Tibial artery (tissue), 4 donors: ENCODE measurements around the gene KRT3.

Experiments used
- DNase-seq, 2 donors: peaks; one replicate each; pipeline ENCODE4 v3.0.0-alpha.2; 2019
- H3K27ac ChIP-seq, 2 donors: fragments of 200-600 bp; sonication (generic) in 1 of 2; 1 replicate in 1 of 2; 2 replicates in 1 of 2; pipeline ENCODE4 v1.5.1; 2018 to 2019; ENCODE audit warnings: mild to moderate bottlenecking in 1 of 2
- H3K27me3 ChIP-seq, 2 donors: fragments of 200-600 bp; sonication (generic) in 1 of 2; one replicate each; pipeline versions ENCODE4 v1.5.1 to v1.6.0; 2016 to 2019
- H3K36me3 ChIP-seq, 3 donors: fragments of 200-600 bp; sonication (generic) in 2 of 3; one replicate each; pipeline ENCODE4 v1.5.1; 2016 to 2019; ENCODE audit warnings: mild to moderate bottlenecking in 2 of 3
- H3K4me1 ChIP-seq, 4 donors: fragments of 200-600 bp; sonication (generic) in 2 of 4; 1 replicate in 3 of 4; 2 replicates in 1 of 4; pipeline ENCODE4 v1.5.1; 2016 to 2019
- H3K4me3 ChIP-seq, 2 donors: fragments of 200-600 bp; sonication (generic) in 1 of 2; 1 replicate in 1 of 2; 2 replicates in 1 of 2; pipeline ENCODE4 v1.5.1; 2018 to 2019; ENCODE audit warnings: mild to moderate bottlenecking in 2 of 2
- H3K9me3 ChIP-seq, 3 donors: fragments of 200-600 bp; sonication (generic) in 1 of 3; one replicate each; pipeline ENCODE4 v1.5.1; 2016 to 2019
- intact Hi-C: fragments of 100-400 bp; cut with DNase I; formaldehyde crosslinking; loops from one replicate; pipeline ENCODE4 v1.15.0; 2023; ENCODE audit warnings: low total_unique reads
- TF ChIP-seq, protein P1 (sequence below), 2 experiments: fragments of 200-600 bp in 1 of 2; fragments of 450-650 bp in 1 of 2; IDR thresholded peaks; one replicate each; pipeline ENCODE4 v1.5.1; 2017 to 2019; ENCODE audit warnings: antibody characterized with exemption in 2 of 2, mild to moderate bottlenecking in 1 of 2, moderate library complexity in 1 of 2

KRT3 gene

DNA sequence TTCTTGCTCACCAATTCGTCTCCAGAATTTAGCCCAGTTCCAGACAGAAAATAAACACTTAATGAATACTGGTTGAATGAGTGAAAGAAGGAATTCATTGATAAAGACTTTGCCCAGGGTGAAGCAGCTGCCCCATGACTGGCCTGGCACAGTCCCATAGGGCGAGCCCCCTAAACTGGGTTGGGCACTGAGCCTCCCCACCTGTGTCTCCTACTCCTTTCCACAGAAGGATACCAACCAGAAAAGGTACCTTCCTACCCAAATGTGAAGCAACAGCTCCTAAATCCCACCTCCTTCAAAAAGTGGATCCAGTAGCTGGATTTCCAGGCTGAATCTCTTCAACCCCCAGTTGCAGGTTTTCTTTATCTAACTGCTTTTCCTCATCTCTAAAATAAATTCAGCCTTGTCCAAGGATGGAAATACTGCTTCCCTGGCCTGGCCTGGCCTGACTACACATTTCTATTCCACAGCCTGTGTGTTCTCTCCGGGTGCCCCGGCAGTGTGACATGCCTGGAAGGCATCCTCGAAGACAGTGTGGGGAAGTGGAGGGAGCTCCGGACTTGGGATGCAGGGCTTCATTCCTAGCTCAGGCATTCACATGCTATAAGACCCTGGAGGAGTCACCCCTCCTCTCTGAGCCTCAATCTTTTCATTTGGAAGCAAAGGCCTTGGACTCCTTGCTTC lies 7.6 kb downstream of the KRT3 start:
- H3K4me3 ChIP-seq: no peak overlapping the region
- no peak overlapping the region for H3K27ac ChIP-seq
- H3K4me1 ChIP-seq: peaks cover 0 to 8% (median 2%) of the 10 kb centered on the region in 4 donors
- TF ChIP-seq, protein P1, sequence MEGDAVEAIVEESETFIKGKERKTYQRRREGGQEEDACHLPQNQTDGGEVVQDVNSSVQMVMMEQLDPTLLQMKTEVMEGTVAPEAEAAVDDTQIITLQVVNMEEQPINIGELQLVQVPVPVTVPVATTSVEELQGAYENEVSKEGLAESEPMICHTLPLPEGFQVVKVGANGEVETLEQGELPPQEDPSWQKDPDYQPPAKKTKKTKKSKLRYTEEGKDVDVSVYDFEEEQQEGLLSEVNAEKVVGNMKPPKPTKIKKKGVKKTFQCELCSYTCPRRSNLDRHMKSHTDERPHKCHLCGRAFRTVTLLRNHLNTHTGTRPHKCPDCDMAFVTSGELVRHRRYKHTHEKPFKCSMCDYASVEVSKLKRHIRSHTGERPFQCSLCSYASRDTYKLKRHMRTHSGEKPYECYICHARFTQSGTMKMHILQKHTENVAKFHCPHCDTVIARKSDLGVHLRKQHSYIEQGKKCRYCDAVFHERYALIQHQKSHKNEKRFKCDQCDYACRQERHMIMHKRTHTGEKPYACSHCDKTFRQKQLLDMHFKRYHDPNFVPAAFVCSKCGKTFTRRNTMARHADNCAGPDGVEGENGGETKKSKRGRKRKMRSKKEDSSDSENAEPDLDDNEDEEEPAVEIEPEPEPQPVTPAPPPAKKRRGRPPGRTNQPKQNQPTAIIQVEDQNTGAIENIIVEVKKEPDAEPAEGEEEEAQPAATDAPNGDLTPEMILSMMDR (IDR thresholded peaks at IDR 0.05): no peak
- intact Hi-C loops: no loop called here
- no peaks in the 10 kb centered on the region for H3K9me3 ChIP-seq
- no peak for DNase-seq
- H3K36me3 ChIP-seq: no peaks in the 10 kb centered on the region
- peaks cover 0 to 46% of the 10 kb centered on the region in 2 donors for H3K27me3 ChIP-seq

DNA sequence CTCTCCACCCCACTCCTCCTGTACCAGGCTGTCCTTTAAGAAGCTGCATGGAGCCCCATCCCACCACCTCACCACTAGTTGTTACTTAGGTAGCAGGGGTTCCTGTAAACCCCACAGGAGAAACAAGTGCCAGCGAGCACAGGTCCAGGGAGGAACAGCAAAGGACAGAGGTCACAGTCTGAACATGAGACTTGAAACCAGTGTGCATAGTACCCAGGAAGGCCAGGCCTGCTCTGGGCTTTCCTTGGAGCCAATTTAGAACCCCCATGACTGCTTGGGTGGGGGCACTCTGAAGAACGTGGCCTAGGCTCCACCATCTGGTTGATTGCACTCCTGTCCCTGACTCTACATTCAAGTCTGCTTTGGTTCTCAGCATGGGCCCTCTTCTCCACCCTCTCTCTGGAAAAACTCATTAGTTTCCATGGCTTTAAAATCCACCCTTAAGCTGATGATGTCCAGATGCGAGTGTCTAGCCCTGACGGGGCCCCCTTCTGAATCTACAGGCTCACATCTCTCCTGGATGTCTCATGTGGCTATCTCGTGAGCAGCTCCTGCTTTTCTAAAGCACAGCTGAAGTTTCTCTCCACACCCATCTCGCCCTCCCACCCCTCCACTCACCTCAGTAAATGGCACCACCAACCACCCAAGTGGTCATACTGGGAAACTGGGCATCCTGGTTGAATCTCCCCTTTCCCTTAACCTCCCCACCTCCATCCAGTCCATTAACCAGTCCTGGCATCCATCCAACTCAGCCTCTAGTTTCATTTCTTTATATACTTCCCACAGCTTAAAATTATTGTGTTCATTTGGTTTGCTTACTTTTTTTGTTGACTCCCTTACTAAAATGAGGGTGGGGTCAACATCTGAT lies 8.4 kb downstream of the KRT3 start:
- Histone ChIP-seq H3K4me3 (no peak overlapping the region), H3K4me1 (peaks cover 0 to 8% (median 2%) of the 10 kb centered on the region in 4 donors), H3K27me3 (peaks cover 0 to 42% of the 10 kb centered on the region in 2 donors), H3K27ac (no peak overlapping the region), H3K36me3 (no peaks in the 10 kb centered on the region), H3K9me3 (no peaks in the 10 kb centered on the region)
- DNase-seq: no peak
- intact Hi-C loops: no loop called here
- TF ChIP-seq, protein P1 (IDR thresholded peaks at IDR 0.05): no peak

DNA sequence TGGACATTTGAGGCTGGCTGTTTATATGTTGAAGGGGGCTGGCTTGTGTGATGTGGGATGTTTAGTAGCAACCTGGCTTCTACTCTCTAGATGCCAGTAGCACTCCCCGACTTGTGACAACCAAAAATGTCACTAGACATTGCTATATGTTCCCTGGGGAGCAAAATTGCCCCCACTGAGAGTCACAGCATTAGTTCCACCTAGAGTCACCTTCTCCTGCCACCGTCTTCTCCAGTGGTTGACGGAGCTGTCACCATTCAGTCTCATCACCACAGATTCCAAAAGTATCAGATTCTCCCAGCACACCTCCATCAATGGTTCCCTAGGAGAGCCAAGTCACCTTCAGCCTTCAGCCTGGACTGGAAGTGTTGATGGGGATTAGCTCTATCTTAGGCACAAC lies 11.0 kb downstream of the KRT3 start:
- Histone ChIP-seq H3K27ac (no peak overlapping the region), H3K9me3 (no peaks in the 10 kb centered on the region), H3K27me3 (peaks cover 0 to 22% of the 10 kb centered on the region in 2 donors), H3K36me3 (no peaks in the 10 kb centered on the region), H3K4me3 (no peak overlapping the region), H3K4me1 (peaks cover 0 to 3% (median under 1%) of the 10 kb centered on the region in 4 donors)
- TF ChIP-seq, protein P1 (IDR thresholded peaks at IDR 0.05): no peak
- intact Hi-C loops: no loop called here
- no peak for DNase-seq

DNA sequence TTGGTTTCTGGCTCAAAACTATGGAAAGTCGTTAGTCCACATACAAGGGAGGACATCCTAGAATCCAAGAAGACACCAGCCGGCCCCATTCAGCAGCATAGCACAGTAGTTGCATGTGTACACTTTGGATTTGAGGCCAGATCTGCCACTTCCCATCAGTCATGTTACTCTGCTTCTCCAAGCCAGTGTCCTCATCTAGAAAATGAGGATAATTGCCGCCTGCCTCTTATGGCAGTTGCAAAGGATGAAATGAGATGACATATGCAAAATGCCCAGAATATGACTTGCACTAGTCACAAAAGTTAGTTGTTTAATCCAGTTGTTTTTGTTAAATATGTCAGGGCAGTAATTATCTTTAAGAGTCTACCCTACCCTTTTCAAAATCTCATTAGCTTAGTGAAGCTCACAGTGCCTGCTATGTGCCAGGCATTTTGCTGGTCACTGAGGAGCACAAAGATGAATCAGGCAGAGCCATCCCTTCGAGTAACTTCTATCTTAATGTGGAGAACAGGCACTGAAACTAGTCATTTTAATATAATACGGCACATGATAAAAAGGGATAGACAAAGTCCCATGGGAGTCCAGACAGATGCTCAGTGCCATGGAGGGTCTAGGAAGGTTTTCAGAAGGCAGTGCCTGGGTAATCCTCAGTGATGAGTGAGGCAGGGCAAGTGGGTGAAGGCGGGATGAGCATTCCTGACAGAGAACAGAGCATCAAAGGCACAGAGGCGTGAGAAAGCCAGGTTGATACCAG lies 12.2 kb downstream of the KRT3 start:
- Histone ChIP-seq H3K36me3 (no peaks in the 10 kb centered on the region), H3K9me3 (no peaks in the 10 kb centered on the region), H3K4me3 (no peak overlapping the region), H3K4me1 (no peaks in the 10 kb centered on the region), H3K27me3 (peaks cover 0 to 16% of the 10 kb centered on the region in 2 donors), H3K27ac (no peak overlapping the region)
- intact Hi-C loops: no loop called here
- TF ChIP-seq, protein P1 (IDR thresholded peaks at IDR 0.05): no peak
- DNase-seq: no peak

DNA sequence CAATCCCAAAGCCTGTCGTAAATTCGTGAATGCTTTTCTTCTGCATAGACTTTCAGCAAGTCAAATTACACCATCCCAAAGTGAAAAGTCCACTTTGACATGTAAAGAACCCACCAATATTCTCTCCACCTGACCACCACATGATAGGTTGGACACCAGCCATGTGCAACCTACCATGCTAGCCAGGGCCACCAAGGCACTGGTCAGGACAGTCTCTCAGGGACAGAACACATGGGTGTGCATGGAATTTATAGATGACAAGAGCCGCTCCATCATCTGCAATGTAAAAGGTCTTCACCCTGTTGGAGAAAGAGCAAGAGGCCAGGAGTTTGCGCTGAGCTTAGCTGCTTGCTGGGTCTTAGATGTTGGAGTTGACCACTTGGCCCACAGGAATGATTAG lies 13.4 kb downstream of the KRT3 start:
- Histone ChIP-seq H3K9me3 (no peaks in the 10 kb centered on the region), H3K4me3 (no peak overlapping the region), H3K27ac (no peak overlapping the region), H3K36me3 (no peaks in the 10 kb centered on the region), H3K4me1 (no peaks in the 10 kb centered on the region), H3K27me3 (peaks cover 0 to 24% of the 10 kb centered on the region in 2 donors)
- no peak for DNase-seq
- intact Hi-C loops: no loop called here
- TF ChIP-seq, protein P1 (IDR thresholded peaks at IDR 0.05): no peak
